HG02588 (cell line): ENCODE measurements around the gene CCDC120.

ENCODE experiments used
- ATAC-seq: cut with Tn5 transposase; IDR thresholded peaks from one replicate; pipeline ENCODE4 v1.9.1; 2021; ENCODE audit warnings: mild to moderate bottlenecking, moderate library complexity; ENCODE audit not compliant: unreplicated experiment

Gene CCDC120

GRCh38 chrX:49061916-49062315, 3.1 kb downstream of the CCDC120 start:
- no peak for ATAC-seq

GRCh38 chrX:49063715-49064114, 4.9 kb downstream of the CCDC120 start:
- ATAC-seq: no peak

- ATAC-seq: no peak
Observed at GRCh38 chrX:49064303-49064702, 5.5 kb downstream of the CCDC120 start.

GRCh38 chrX:49064735-49065134, 5.9 kb downstream of the CCDC120 start:
- no peak for ATAC-seq

GRCh38 chrX:49066278-49066677, 7.5 kb downstream of the CCDC120 start:
- no peak for ATAC-seq

- ATAC-seq: no peak
Observed at GRCh38 chrX:49066690-49067089, 7.9 kb downstream of the CCDC120 start.

GRCh38 chrX:49067285-49068120, 8.7 kb downstream of the CCDC120 start:
- ATAC-seq: no peak

GRCh38 chrX:49069038-49069437, 10.2 kb downstream of the CCDC120 start:
- ATAC-seq: no peak

- no peak for ATAC-seq
Observed at GRCh38 chrX:49070988-49071387, 12.2 kb downstream of the CCDC120 start.

GRCh38 chrX:49071877-49072711, 13.3 kb downstream of the CCDC120 start:
- ATAC-seq: no peak

- no peak for ATAC-seq
Observed at GRCh38 chrX:49072712-49073095, 13.9 kb downstream of the CCDC120 start.

GRCh38 chrX:49073601-49074575, 15.1 kb downstream of the CCDC120 start, which contains the start of gene PRAF2:
TSS of gene PRAF2 (minus strand) at chrX:49074002. CDS start at chrX:49073987, 15 bp downstream.
- peak; percentile 83 for ATAC-seq

GRCh38 chrX:49075347-49075746, 16.5 kb downstream of the CCDC120 start:
- no peak for ATAC-seq

- ATAC-seq: no peak
Observed at GRCh38 chrX:49077941-49078340, 19.1 kb downstream of the CCDC120 start.

GRCh38 chrX:49079489-49080428, 21.0 kb downstream of the CCDC120 start, which contains the start of gene WDR45:
TSS of gene WDR45 (minus strand) at chrX:49079887. CDS start at chrX:49078095, 1,792 bp downstream.
- ATAC-seq: peak; percentile 83

- ATAC-seq: no peak
Observed at GRCh38 chrX:49082271-49082871, 23.6 kb downstream of the CCDC120 start.

GRCh38 chrX:49089553-49089952, 30.8 kb downstream of the CCDC120 start:
- ATAC-seq: no peak

GRCh38 chrX:49096419-49096818, 37.6 kb downstream of the CCDC120 start:
- ATAC-seq: no peak
